Measurements from ENCODE around the gene NUP205.
"Not testable (repeated sequence)": the region's sequence is repeated elsewhere in the genome, so short reads cannot be mapped to it uniquely, and the experiment has no call there.

NUP205 gene

DNA sequence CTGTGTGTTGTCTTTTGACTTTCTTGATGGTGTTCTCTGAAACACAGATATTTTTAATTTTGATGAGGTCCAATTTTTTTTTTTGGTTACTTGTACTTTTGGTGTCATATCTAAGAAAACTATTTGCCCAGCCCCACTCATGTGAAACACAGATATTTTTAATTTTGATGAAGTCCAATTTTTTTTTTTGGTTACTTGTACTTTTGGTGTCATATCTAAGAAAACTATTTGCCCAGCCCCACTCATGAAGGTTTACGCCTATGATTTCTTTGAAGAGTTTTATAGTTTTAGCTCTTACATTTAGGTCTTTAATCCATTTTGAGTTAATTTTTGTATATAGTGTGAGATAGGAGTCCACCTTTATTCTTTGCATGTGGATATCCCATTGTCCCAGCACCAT, 109.9 kb downstream of the NUP205 start:
- not testable (repeated sequence) for DNase-seq (ENCODE audit: low spot score)

DNA sequence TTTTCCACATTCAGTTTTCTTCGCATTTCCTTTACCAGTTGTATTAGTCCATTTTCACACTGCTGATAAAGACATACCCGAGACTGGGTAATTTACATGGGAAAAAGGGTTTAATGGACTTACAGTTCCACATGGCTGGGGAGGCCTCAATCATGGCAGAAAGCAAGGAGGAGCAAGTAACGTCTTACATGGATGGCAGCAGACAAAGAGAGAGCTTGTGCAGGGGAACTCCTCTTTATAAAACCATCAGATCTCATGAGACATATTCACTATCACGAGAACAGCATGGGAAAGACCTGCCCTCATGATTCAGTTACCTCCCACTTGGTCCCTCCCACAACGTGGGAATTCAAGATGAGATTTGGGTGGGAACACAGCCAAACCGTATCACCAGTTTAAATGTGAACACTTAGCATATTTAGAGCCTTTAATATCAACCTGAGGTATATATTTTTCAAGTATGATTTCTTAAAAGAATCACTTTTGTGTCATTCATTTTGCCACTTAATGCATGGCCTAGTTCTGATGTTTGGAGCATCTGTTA, 111.2 kb downstream of the NUP205 start:
- not testable (repeated sequence) for DNase-seq (ENCODE audit: low spot score)

DNA sequence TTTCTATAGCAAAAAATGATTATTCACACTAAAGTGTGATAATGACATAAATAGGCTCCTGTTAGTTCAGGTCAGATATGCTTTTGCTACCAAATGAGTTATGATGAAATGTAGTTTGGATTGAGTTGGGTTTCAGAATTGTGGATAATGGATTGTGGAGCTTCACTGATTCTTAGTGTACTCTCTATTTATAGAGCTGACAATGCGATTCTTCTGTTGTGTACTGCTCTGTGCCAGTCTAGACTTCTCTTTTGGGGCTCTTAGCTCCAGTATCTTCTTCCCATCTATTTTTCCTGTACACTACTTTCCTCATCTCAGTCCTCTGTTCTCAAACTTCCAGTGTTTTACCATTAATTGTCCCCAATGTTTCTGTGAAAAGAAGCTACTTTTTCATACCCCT, 112.1 kb downstream of the NUP205 start:
- DNase-seq (ENCODE audit: low spot score) = no peak

DNA sequence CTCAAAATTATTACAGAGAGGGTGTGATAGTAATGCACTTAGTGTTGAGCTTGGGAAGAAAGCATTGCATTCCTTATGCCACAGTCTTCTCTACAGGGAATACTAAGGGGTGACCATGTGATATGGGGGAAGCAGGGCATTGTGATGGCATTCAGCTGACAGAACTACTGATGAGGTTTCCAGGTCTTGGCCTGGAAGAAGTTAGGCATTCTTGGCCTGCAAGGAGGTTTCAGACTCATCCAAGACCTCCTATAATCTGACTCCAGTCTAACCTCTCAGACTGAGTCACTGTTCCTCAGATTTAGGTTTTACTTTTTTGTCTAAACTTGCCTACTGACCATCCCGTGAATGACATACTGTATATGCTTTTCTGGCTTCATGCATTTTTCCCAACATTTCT, 112.5 kb downstream of the NUP205 start:
- no peak for DNase-seq (ENCODE audit: low spot score)

DNA sequence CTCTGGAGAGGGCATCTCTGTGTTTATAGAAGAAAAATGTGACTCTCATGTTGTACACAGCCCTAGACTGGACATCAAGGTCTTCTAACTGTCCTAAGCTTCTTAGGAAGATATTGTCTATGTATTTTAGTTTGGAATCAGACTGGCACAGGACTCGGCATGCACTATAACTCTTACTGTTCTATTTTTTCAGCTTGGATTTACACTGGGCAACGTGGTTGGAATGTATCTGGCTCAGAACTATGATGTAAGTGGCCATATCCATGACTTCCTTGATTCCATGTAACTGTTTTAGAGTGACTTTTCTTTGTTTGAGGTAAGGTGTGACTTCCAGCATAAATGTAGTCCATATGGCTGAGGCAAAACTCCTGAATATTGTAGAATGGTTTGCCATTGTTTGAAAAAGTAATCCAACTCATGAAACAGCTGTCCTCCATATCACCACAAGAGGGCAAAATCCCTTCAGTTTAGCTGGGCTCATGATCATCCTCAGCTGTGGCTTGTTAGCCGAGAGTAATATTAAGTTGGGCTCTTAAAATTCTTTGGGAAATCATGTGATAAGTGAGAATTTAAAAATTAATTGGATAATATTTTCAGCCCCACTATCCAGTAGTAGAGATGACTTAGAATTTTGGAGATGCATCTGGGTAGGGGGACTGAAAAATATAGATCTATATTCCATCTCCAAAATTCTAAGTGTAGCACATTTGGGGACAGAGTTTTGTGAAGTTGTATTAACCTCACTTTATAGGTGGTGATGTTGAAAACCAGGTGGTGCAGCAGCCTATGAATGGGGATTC, 115.0 kb downstream of the NUP205 start:
- peak; percentile 77 for DNase-seq (ENCODE audit: low spot score)

DNA sequence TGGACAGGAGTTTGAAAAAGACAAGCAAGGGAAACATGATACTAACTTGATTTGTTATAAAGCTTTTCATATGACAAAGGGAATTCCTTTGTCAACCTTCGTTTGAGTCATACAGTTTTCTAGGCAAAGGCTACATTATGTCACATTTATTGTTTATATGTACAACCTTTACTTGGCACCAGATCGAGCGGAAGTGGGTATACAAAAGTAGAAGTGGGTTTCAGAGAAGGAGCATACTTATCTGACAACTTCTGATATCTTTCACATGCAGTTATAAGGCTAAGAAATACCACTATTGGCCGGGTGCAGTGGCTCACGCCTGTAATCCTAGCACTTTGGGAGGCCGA, 115.6 kb downstream of the NUP205 start:
- DNase-seq (ENCODE audit: low spot score) = no peak

DNA sequence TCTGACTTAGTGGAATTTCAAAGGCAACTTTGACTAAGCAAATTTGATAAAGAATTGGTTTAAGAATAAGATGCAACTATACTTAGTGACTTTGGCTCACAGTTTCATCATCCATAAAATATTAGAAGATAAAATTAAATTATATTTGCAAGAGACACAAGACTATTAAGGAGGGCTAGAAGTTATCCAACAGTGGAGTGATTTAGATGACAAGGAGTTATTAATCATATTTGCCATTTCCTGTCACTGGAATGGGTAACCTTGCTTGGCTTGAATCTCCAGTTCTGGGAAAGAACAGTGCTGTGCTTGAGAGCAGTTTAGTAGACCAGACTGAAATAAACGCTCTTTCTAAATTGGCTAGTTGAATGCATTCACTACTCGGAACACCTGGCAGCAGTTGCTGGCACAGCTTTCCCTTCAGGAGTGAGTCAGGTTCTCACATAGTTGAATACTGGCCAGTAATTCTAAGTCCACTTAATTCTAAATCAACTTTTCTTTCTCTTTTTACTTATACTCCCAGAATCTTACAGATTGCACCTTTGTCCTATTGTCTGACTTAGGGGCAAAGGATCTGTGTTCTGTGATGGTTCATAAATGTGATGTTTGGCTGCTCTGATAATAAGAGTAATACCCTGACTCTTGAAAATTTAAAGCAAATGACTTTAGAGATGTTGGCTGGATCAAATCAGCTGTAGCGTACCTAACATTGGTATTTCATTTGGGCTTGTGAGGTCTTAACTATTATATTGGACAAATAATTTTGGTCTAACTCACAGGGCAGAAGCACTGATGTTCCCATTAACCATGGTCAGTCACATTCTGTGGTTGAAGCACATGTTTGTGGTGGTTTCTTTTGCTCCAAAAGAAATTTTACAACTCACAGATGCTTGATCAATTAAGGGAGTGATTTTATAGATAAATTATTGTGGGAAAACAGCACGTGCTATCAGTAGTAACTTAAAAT, 121.2 kb downstream of the NUP205 start:
- no peak for DNase-seq (ENCODE audit: low spot score)

DNA sequence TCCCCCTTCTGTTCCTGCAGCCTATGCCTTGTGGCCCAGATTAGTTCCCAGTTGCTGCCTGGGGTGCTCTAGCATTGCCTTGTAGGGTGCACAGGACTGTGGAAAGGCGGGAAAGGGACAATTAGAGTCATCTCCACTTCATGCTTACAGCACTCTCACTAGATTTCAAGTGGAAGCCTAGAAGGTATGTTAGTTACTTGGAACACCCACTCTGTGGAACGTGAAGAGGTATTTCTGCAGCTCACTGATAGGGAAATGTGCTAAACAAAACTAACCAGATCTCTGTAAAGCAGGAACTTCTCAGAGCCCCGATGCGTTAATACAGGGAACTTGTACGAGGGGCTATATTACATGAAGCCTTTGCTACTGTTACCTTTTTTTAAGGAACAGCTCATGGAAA, 124.0 kb downstream of the NUP205 start:
- no peak for DNase-seq (ENCODE audit: low spot score)

DNA sequence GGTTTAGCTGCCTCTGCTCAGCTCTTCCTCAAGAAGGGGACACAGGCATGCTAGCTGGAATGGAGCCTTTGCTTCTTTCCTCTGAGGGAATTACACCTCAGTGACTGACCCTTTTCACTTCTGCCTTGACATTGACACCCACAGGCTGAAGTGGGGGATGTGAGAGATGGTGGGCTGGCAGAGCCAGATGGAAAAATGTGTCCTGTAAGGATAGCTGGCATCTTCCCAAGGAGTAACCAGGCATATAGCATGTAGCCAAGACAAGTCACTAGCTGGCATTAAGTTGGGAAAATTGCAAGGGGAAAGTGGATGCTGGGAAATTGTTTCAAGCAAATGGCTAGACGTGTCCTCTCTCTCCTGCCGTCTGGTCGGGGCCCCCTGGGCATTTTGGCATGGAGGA, 124.5 kb downstream of the NUP205 start:
- no peak for DNase-seq (ENCODE audit: low spot score)

DNA sequence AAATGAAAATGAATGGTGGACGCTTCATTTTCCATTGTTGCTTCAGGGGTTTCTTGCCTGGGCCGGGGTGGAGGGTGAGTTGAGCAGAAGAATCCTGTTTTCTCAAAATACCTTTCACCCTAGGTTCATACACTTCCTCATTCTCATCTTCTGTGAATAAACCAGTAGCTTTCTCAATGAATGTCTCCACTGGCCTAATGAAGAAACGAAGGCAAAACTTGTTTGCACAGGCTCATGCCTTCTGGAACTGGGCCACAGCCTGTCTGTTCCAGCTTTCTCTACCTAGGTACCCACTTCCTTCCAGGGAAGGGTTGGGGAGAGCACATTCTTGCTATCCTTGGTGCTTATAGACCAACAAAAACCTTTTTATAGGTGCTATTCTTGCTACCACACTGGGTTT, 125.9 kb downstream of the NUP205 start:
- DNase-seq (ENCODE audit: low spot score) = no peak

DNA sequence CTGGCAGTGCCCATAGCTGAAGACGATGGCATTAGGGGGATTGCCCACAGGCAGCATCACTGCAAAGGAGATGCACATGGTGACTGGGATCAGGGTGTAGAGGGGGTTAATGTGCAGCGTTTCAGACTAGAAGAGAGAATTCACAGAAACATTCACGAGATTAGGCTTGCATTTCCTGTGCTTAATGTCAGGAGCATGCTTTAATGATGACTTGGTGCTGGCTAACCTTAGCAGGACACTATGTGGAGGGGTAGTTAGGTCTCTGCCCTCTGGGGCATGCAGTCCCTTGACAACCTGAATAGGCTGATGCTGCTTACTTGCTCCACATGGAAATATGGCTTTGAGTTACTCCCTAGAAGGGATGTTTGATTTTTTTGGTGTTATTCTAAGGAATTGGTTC, 126.4 kb downstream of the NUP205 start:
- no peak for DNase-seq (ENCODE audit: low spot score)

DNA sequence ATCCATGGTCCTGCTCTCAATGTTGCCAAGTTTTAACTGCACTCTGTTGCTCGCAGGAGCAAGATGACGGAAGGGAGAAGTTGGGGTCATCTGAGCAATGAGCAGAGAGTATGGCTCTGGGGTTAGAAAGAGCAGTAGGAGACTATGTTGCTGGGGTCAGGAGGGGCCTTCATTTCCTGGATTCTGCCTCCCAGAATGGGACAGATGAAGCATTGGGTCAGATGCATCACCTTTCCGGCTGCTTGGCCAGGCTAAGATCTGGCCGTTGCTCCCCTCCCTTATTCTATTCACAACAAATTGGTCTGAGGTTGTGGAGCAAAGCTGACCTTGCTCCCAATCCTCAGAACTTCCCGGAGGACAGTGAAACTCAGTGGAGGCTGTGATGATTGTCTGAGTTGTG, 127.0 kb downstream of the NUP205 start:
- no peak for DNase-seq (ENCODE audit: low spot score)

DNA sequence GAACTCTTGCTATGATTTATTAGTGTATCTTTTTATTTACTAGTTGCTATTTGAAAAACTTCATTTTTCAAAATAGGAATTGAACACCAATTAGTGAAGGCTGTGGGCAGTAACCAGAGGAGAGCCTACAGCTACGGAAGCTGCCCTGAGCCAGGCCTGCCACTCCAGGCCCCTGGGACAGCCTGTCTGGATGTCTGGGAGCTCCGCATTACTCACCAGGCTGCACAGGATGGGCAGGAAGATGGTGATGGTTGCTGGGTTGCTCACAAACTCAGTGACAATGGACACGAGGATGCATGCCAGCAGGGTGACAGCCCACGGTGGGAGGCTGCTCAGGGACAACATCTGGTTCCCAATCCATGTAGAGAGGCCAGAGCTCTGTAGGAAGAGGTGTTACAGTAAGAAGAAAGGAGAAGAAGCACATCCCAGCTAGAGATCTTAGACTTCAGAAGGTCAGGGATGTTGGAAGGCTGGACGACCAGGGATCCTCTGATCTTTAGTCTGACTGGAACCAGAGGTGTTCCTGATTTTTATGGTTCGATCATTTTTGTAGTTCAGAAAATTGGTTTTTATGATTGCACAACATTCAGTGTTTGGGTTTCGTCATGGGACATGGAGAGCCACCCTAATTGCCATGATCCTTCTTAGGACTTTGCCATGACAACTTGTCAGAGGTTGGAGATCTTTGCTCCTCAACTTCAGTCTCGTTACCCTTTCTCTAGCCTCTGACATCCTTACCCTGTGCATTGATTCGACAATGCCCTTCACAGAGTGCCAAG, 127.8 kb downstream of the NUP205 start:
- no peak for DNase-seq (ENCODE audit: low spot score)

DNA sequence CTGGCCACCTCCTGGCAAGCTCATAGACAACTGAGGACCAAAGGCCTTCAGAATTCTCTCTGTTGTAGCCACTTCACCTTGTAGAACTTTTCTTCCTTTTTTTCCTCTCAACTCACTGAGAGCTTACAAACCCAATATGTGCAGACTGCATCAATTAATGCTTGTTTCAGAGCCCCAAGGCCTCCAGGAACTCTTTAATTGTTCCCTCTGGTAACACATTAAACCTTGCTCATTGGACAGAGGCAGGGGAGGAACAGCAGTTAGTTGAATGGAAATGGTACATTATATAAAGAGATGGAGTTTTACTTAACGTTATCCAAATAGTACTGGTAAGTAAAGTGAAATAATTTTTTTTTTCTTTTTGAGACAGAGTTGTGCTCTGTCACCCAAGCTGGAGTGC, 129.7 kb downstream of the NUP205 start:
- no peak for DNase-seq (ENCODE audit: low spot score)

DNA sequence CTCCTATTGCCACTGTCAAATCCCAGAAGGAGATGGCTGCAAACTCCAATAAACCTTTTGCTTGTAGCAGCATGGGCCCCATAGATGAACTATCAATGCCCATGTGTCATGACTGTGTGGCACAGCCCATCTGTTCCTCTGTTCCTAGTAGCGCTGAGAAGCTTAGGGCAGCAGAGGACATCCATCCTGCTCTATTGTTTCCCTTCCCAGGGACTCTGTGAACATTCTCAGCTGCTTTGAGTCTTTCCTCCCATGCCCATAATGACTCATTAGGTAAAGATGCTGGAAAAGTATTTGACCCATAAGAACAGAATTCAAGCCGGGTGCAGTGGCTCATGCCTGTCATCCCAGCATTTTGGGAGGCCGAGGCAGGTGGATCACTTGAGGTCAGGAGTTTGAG, 132.8 kb downstream of the NUP205 start:
- no peak for DNase-seq (ENCODE audit: low spot score)

DNA sequence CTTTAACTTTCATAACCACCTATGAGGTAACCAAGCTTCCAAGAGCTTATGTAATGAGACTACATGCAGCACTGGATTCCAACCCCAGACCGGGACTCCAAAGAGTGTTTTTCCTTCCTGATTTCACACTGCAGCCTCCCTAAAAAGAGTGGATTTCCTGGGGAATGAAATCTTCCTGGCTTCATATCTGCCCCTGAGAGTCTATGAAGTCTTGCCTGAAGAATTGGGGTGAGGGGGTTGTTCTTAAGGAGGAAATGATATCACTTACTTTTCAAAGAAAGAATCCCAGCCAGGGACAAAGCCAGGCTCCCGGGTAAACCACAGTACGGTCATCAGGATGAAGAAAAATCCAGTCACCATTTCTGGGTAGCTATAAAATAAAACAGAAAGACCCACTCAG, 134.3 kb downstream of the NUP205 start:
- no peak for DNase-seq (ENCODE audit: low spot score)

DNA sequence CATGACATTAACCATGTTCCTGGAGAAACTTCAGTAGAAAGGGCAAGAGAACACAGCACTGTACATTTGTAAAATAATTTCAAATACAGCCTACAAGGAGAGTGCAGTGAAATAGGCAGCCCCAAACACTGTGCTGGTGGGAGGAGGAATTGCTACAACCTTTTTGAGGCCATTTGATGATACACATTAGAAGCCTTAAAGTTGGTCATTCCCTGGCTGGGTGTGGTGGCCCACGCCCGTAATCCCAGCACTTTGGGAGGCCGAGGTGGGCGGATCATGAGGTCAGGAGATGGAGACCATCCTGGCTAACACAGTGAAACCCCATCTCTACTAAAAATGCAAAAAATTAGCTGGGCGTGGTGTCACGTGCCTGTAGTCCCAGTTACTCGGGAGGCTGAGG, 134.9 kb downstream of the NUP205 start:
- not testable (repeated sequence) for DNase-seq (ENCODE audit: low spot score)

DNA sequence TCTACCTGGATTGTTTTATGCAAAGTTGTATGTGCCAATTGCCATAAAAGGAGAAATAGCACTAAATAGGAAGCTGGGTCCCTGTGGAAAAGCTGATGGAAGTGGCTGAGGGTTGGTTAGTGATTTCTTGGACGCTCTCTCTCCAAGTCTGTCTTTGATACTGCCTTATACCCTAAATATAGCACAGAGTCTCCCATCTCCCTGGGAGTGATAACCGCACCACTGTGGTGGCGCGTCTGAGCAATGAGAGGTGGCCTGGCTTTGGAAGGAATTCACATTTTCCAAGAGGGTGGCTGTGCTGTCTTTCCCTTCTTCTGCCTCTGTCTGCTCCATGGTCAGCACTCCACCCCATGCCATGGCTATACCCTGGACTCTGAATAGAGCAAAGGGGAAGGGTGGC, 135.8 kb downstream of the NUP205 start:
- no peak for DNase-seq (ENCODE audit: low spot score)

DNA sequence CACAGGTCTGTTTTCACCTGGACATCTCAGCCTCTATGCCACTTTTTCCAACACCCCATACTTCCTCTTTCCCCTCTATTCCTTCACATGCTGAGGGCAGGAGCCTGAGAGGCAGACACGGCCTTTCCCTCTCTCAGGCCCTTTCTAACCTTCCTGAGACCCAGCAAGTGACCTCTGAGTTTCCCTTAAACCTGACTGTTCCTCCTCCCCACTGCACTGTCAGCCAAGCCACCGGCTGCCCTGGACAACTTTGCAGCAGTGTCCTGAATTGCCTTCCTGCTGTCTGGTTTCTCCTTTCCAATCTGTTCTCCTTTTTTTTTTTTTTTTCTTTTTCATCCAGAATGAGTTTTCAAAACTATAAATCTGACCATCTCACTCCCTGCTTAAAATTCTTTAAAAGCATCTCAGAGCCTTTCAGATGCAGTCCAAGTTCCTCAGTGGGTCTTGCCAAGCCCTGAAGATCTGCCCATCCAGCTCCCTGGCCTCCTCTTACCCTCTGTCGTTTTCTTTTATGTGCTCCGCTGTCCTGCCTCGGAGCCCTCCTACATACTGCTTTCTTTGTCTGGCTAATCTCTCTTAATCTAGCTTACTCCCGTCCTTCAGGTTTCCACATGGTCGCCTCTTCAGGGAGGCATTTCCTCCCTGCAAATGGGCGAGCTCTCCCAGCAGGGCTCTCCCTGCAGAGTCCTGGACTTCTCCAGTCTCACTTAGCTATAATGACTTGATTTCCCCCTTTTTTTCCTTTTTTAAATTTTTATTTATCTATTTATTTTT, 139.7 kb downstream of the NUP205 start:
- no peak for DNase-seq (ENCODE audit: low spot score)
